HCT116 (cell line): ENCODE measurements around the gene PIGO. TPM values are rescaled to one million over a fixed set of nuclear protein-coding genes. Genes with fewer than 3 reads are reported as not detected.

Experiments
- ATAC-seq: fragments of 200-7000 bp; cut with Tn5 transposase; 2 replicates; pipeline ENCODE4 v1.9.1; 2020; ENCODE audit warnings: mild to moderate bottlenecking, moderate library complexity
- BruUV-seq: library from RNA; stranded (reverse); fragments of 400-500 nt; replicated peaks from 2 replicates; lab custom pipeline; 2021; lab: Mats Ljungman, UMichigan
- CTCF ChIA-PET: fragments of 300-600 bp; sonication (Branson Sonifier 250); formaldehyde crosslinking; loops from one replicate; lab custom pipeline; 2021; ENCODE audit warnings: antibody characterized with exemption; lab: Charles Lee
- POLR2A ChIA-PET: fragments of 300-600, 350-600 bp; sonication (Branson Sonifier 250); formaldehyde crosslinking; loops from one replicate; lab custom pipeline; 2021; ENCODE audit warnings: antibody characterized with exemption; lab: Charles Lee
- RAD21 ChIA-PET, 2 experiments: fragments of 300-600 bp; sonication (Branson Sonifier 250); formaldehyde crosslinking; loops; one replicate each; lab custom pipeline; 2023; ENCODE audit warnings: low total read pairs in 2 of 2; ENCODE audit not compliant: uncharacterized antibody in 2 of 2, unreplicated experiment in 2 of 2, low non-redundant PET in 1 of 2; lab: Charles Lee
- DNase-seq: peaks from one replicate; pipeline ENCODE4 v3.0.0-alpha.2; 2010; ENCODE audit warnings: low read depth, low spot score
- H2AFZ ChIP-seq: fragments of 200-600 bp; shearing (Covaris generic), sonication (generic); 2 replicates; pipeline ENCODE4 v1.6.1; 2017; ENCODE audit warnings: low read depth, mixed run types, mixed read lengths, antibody characterized with exemption, low read length; ENCODE audit not compliant: poor library complexity, severe bottlenecking
- H3K27ac ChIP-seq: 2 replicates; pipeline ENCODE4 v1.5.1; 2012; ENCODE audit warnings: low read depth, low read length
- H3K27me3 ChIP-seq: fragments of 200-600 bp; sonication (generic); 2 replicates; pipeline ENCODE4 v1.6.1; 2016; ENCODE audit warnings: mixed run types, low read length, mixed read lengths; ENCODE audit not compliant: insufficient read depth
- H3K36me3 ChIP-seq, 2 experiments: fragments of 200-500 bp in 1 of 2; fragments of 200-600 bp in 1 of 2; sonication (Bioruptor generic) in 1 of 2; sonication (generic) in 1 of 2; 2 replicates each; pipeline versions ENCODE4 v1.5.1 to v1.6.1; 2014 to 2016; ENCODE audit warnings: low read length in 2 of 2, inconsistent platforms in 1 of 2, mixed read lengths in 1 of 2, mixed run types in 1 of 2; ENCODE audit not compliant: insufficient read depth in 2 of 2, control insufficient read depth in 1 of 2
- H3K4me1 ChIP-seq, 2 experiments: fragments of 200-600 bp in 1 of 2; sonication (generic) in 1 of 2; 2 replicates each; pipeline versions ENCODE4 v1.5.1 to v1.6.1; 2012 to 2017; ENCODE audit warnings: low read length in 2 of 2, inconsistent platforms in 1 of 2, mild to moderate bottlenecking in 1 of 2, mixed read lengths in 1 of 2, mixed run types in 1 of 2, moderate library complexity in 1 of 2; ENCODE audit not compliant: insufficient read depth in 2 of 2, control insufficient read depth in 1 of 2
- H3K4me2 ChIP-seq: fragments of 200-600 bp; sonication (generic); 2 replicates; pipeline ENCODE4 v1.6.1; 2017; ENCODE audit warnings: mixed run types, low read length, mixed read lengths
- H3K4me3 ChIP-seq, 2 experiments: fragments of 200-600 bp in 1 of 2; sonication (generic) in 1 of 2; replicated peaks in 1 of 2; 2 replicates each; pipeline ENCODE4 v1.5.1; 2011 to 2016; ENCODE audit warnings: low read length in 2 of 2, control low read depth in 1 of 2, low read depth in 1 of 2, mild to moderate bottlenecking in 1 of 2, mixed read lengths in 1 of 2, mixed run types in 1 of 2
- H3K79me2 ChIP-seq: fragments of 200-600 bp; sonication (generic); 2 replicates; pipeline ENCODE4 v1.6.1; 2017; ENCODE audit warnings: mild to moderate bottlenecking, mixed run types, low read length, moderate library complexity, mixed read lengths; ENCODE audit not compliant: insufficient read depth
- H3K9ac ChIP-seq: fragments of 200-600 bp; sonication (generic); 2 replicates; pipeline ENCODE4 v1.6.1; 2016; ENCODE audit warnings: low read length, mixed read lengths
- H3K9me2 ChIP-seq: fragments of 200-600 bp; sonication (generic), shearing (Covaris generic); 2 replicates; pipeline ENCODE4 v1.6.1; 2017; ENCODE audit warnings: mixed run types, mild to moderate bottlenecking, moderate library complexity; ENCODE audit not compliant: insufficient read depth
- H3K9me3 ChIP-seq, 2 experiments: fragments of 200-500 bp in 1 of 2; fragments of 200-600 bp in 1 of 2; sonication (Bioruptor generic) in 1 of 2; sonication (generic) in 1 of 2; 2 replicates each; pipeline ENCODE4 v1.6.1; 2014 to 2017; ENCODE audit warnings: low read length in 2 of 2, mixed read lengths in 2 of 2, inconsistent platforms in 1 of 2, low read depth in 1 of 2, mild to moderate bottlenecking in 1 of 2, mixed run types in 1 of 2, moderate library complexity in 1 of 2; ENCODE audit not compliant: control insufficient read depth in 1 of 2, insufficient read depth in 1 of 2
- H4K20me1 ChIP-seq: fragments of 200-600 bp; sonication (generic), shearing (Covaris generic); 2 replicates; pipeline ENCODE4 v1.6.1; 2017; ENCODE audit warnings: mixed run types, mild to moderate bottlenecking, moderate library complexity; ENCODE audit not compliant: insufficient read depth
- CEBPB ChIP-seq: IDR thresholded peaks from 2 replicates; pipeline ENCODE4 v1.6.1; 2012; ENCODE audit warnings: low read depth
- EGR1 ChIP-seq: IDR thresholded peaks from 2 replicates; pipeline ENCODE4 v1.6.1; 2012; ENCODE audit warnings: low read depth
- EZH2 ChIP-seq: fragments of 200-600 bp; sonication (generic); IDR thresholded peaks from 2 replicates; pipeline ENCODE4 v1.6.1; 2017; ENCODE audit warnings: antibody characterized with exemption, mixed run types
- JUND ChIP-seq: IDR thresholded peaks from 2 replicates; pipeline ENCODE4 v1.6.1; 2012
- MAX ChIP-seq: IDR thresholded peaks from 2 replicates; pipeline ENCODE4 v1.6.1; 2012
- POLR2AphosphoS5 ChIP-seq: IDR thresholded peaks from 2 replicates; pipeline ENCODE4 v1.6.1; 2011; ENCODE audit warnings: mild to moderate bottlenecking, low read depth, low read length, moderate library complexity
- RAD21 ChIP-seq: IDR thresholded peaks from 2 replicates; pipeline ENCODE4 v1.6.1; 2012; ENCODE audit warnings: low read depth, mild to moderate bottlenecking
- SIN3A ChIP-seq: IDR thresholded peaks from 2 replicates; pipeline ENCODE4 v1.6.1; 2012; ENCODE audit warnings: low read depth
- SRF ChIP-seq: IDR thresholded peaks from 2 replicates; pipeline ENCODE4 v1.6.1; 2012; ENCODE audit warnings: low read depth
- ZBTB33 ChIP-seq: IDR thresholded peaks from 2 replicates; pipeline ENCODE4 v1.6.1; 2011; ENCODE audit warnings: mild to moderate bottlenecking, low read length, moderate library complexity; ENCODE audit not compliant: insufficient replicate concordance; ENCODE audit errors: extremely low read depth
- intact Hi-C: fragments of 100-400 bp; cut with micrococcal nuclease; formaldehyde crosslinking; loops from 2 replicates; pipeline ENCODE4 v1.10.0; 2022
- total RNA-seq: library from RNA; stranded (reverse); gene quantifications from one replicate; pipeline ENCODE4 v1.2.1, GENCODE V29; 2021; ENCODE audit not compliant: unreplicated experiment

The PIGO gene
- total RNA-seq, 1 experiment from 2014 or later = 24.0 TPM

DNA sequence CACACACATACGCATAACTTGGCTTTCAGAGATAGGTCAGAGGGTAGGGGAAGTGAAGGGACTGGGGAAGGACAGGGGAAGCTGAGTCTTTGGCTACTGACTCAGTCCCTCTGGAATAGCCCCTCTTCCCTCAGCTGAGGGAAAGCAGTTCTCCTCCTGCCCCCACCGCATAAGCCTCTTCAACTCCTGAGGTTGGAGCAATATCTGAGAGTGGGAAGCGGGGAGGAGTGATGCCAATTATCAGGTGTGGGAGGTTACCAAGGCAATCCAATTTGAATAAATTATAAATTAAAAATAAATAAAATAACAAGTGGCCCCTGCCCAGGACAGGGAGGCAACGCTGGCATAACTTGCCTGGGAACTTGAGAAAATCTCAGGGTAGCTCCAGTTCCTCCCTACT, 8.2 kb upstream of the PIGO start:
- Histone ChIP-seq H3K4me2 (no peak overlapping the region), H3K79me2 (peaks cover 30% of the 10 kb centered on the region), H3K9ac (no peak overlapping the region), H3K36me3 (peaks cover 17 to 22% of the 10 kb centered on the region in 2 experiments), H3K9me3 (no peaks in the 10 kb centered on the region), H4K20me1 (no peaks in the 10 kb centered on the region), H3K27me3 (no peaks in the 10 kb centered on the region), H3K27ac (no peak overlapping the region), H3K4me3 (no peak overlapping the region), H3K4me1 (peaks cover 9 to 23% of the 10 kb centered on the region in 2 experiments), H3K9me2 (no peaks in the 10 kb centered on the region), H2AFZ (no peak overlapping the region)
- intact Hi-C loops = no loop called here
- ATAC-seq (no peak), DNase-seq (no peak)
- ChIA-PET POLR2A (no interaction called here), RAD21 (no interaction called here), CTCF (interaction anchor here (1.9 kb wide), 1 partner anchor 12 kb away, joined by 10 read pairs; the partner anchor contains the start of gene ATOSB)
- no peak for TF ChIP-seq ZBTB33
- no peak for TF ChIP-seq RAD21
- BruUV-seq = no TSS peak

DNA sequence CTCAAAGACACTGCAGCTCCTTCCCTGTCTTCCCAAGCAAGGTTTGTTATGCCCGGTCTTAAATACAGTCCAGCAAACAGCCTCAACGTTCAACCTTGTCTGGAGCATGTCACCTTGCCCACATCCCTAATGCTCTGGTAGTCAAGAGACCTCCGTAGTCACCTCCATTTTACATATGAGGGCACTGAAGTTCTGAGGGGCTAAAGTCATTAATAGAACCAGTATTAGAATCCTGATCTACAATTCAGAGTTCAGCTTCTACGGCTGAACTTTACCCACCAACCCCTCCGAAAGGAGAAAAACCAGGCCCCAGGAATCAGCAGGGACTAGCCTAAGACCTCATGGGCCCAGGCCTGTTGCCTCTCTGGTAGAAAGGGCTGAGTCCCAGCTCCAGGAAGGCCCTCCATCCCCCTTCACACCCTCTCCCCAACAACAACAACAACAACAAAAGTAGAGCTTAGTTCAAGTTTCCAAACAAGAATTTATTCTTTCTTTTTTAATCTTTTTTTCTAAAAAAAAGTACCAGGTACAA, 7.3 kb upstream of the PIGO start:
- ChIA-PET CTCF (interaction anchor here (1.2 to 1.9 kb wide), 3 partner anchors 12 to 343 kb away, joined by 3 to 10 read pairs (median 5); partner anchors contain the start of gene ATOSB), POLR2A (interaction anchor here (1.1 to 1.6 kb wide), 5 partner anchors 8 to 24 kb away, joined by 3 to 11 read pairs (median 7); partner anchors contain the start of genes ATOSB and FANCG), RAD21 (interaction anchor here in 1 of 2 experiments (0.8 kb wide), 1 partner anchor 24 kb away, joined by 3 read pairs; the partner anchor contains the start of gene FANCG)
- peak overlapping the region; percentile 78 for H3K4me2 ChIP-seq
- peak overlapping the region; percentile 97 for H3K9ac ChIP-seq
- no peaks in the 10 kb centered on the region for H3K27me3 ChIP-seq
- H3K79me2 ChIP-seq = peaks cover 30% of the 10 kb centered on the region
- TF ChIP-seq EGR1 (no peak), MAX (no peak), POLR2AphosphoS5 (no peak), SRF (no peak), SIN3A (no peak), CEBPB (no peak), JUND (no peak), EZH2 (no peak)
- peaks cover 17 to 26% of the 10 kb centered on the region in 2 experiments for H3K36me3 ChIP-seq
- no peaks in the 10 kb centered on the region for H3K9me2 ChIP-seq
- H3K9me3 ChIP-seq = no peaks in the 10 kb centered on the region
- peaks cover 9 to 22% of the 10 kb centered on the region in 2 experiments for H3K4me1 ChIP-seq
- peak overlapping the region; percentile 87 to 88 for H3K4me3 ChIP-seq
- ATAC-seq (no peak), DNase-seq (no peak)
- no peak overlapping the region for H2AFZ ChIP-seq
- peak overlapping the region; percentile 76 for H3K27ac ChIP-seq
- intact Hi-C loops = no loop called here
- H4K20me1 ChIP-seq = no peaks in the 10 kb centered on the region
- no TSS peak for BruUV-seq
